Heart left ventricle (tissue), 16 donors: Measurements from ENCODE around the gene NFAT5. TPM values are rescaled to one million over a fixed set of nuclear protein-coding genes. Genes with fewer than 3 reads are reported as not detected.

ENCODE experiments used
- ATAC-seq, 4 donors: fragments of 200-7000 bp; cut with Tn5 transposase; one replicate each; pipeline ENCODE4 v1.9.1; 2020 to 2022; ENCODE audit warnings: moderate library complexity in 4 of 4, mild to moderate bottlenecking in 3 of 4, moderate number of reproducible peaks in 1 of 4
- DNase-seq, 5 donors: peaks; one replicate each; pipeline ENCODE4 v3.0.0-alpha.2; 2020
- H3K27ac ChIP-seq, 12 donors: fragments of 200-600 bp; sonication (generic) in 4 of 12; one replicate each; pipeline versions ENCODE4 v1.5.0 to v1.8.0; 2016 to 2022; ENCODE audit warnings: mild to moderate bottlenecking in 2 of 12
- H3K27me3 ChIP-seq, 9 donors: fragments of 200-600 bp; sonication (generic) in 2 of 9; one replicate each; pipeline versions ENCODE4 v1.5.1 to v1.8.0; 2016 to 2022; ENCODE audit warnings: mild to moderate bottlenecking in 3 of 9
- H3K36me3 ChIP-seq, 9 donors: fragments of 200-600 bp; sonication (generic) in 2 of 9; one replicate each; pipeline versions ENCODE4 v1.5.0 to v1.8.0; 2018 to 2022; ENCODE audit warnings: mild to moderate bottlenecking in 2 of 9
- H3K4me1 ChIP-seq, 12 donors: fragments of 200-600 bp; sonication (generic) in 4 of 12; one replicate each; pipeline versions ENCODE4 v1.5.0 to v1.8.0; 2016 to 2022; ENCODE audit warnings: mild to moderate bottlenecking in 3 of 12
- H3K4me3 ChIP-seq, 12 donors: fragments of 200-600 bp; sonication (generic) in 4 of 12; one replicate each; pipeline versions ENCODE4 v1.5.0 to v1.8.0; 2017 to 2022; ENCODE audit warnings: mild to moderate bottlenecking in 9 of 12, moderate library complexity in 4 of 12
- H3K9me3 ChIP-seq, 12 donors: fragments of 200-600 bp; sonication (generic) in 4 of 12; one replicate each; pipeline versions ENCODE4 v1.5.0 to v1.8.0; 2016 to 2022; ENCODE audit warnings: mild to moderate bottlenecking in 1 of 12
- CTCF ChIP-seq, 12 donors: fragments of 200-600 bp; sonication (generic) in 4 of 12; IDR thresholded peaks; one replicate each; pipeline versions ENCODE4 v1.5.0 to v1.8.0; 2018 to 2022; ENCODE audit warnings: antibody characterized with exemption in 12 of 12, mild to moderate bottlenecking in 5 of 12
- POLR2A ChIP-seq, 2 donors: fragments of 450-650 bp; IDR thresholded peaks; one replicate each; pipeline ENCODE4 v1.6.1; 2017; ENCODE audit warnings: antibody characterized with exemption in 2 of 2, mild to moderate bottlenecking in 2 of 2, moderate library complexity in 2 of 2
- WGBS, 4 donors: extraction: QIAGEN DNeasy Blood & Tissue Kit in 2 of 4; methylation state at CpG; one replicate each; pipeline versions ENCODE4 v1.1.5 to v1.1.7; 2013 to 2018; 5-methylcytosine and 5-hydroxymethylcytosine counted together
- intact Hi-C, 10 donors: fragments of 100-400 bp; cut with DNase I; formaldehyde crosslinking; loops; one replicate each; pipeline versions ENCODE4 v1.11.1 to v1.14.2; 2022
- polyA plus RNA-seq, 2 donors: library from polyadenylated mRNA; stranded (reverse); fragments of 200-250 nt; gene quantifications; one replicate each; pipeline ENCODE4 v1.2.3, GENCODE V29; 2013
- total RNA-seq, 9 donors: library from RNA; depleted of rRNA in 2 of 9; stranded (reverse); fragments of >200 nt in 2 of 9; fragmentation: NEBNext Ultra II Directional in 3 of 9; extraction: Animal tissue kit (Norgen Biotek cat#: 25700) in 3 of 9; gene quantifications; one replicate each; pipeline versions ENCODE4 v1.1.0 to v1.2.4, GENCODE V29; 2016 to 2023
- donor health status: ischemic (EF 13 %, LVEDD 7.1; RV severe dilation, severe dysfunction).
- donor health status: healthy with polysubstance abuse.
- donor health status: DM: no; HTN: yes; CAD: no.
- donor health status: DM: no; HTN: no; CAD: no.
- donor health status: ischemic (EF 25% LVEDD 6.9; RV normal size, moderate dysfunction).
- donor health status: ischemic (EF 25% LVEDD 5.7; RV mildly dilated, moderate dysfunction).
- donor health status: healthy.
- donor health status: DM: yes; HTN: yes; CAD: no.
- donor health status: ischemic (EF 35%, LVEDD 5.7; RV mildly dilated, moderate dysfunction).
- donor health status: nonischemic (EF 11% LVEDD 7.7; RV severe dilation, severe dysfunction).
- donor health status: DM: yes; HTN: yes; CAD: no.
- donor health status: PGD.
- donor health status: ischemic (EF 29% LVEDD 5.4; RV normal size, mild dysfunction).
- donor health status: nonischemic (EF 23%, LVEDD 6.1; RV moderate dilation, normal function).

NFAT5 gene
- total and polyA plus RNA-seq, 11 donors = 4.9 to 30.5 (median 20.6) TPM

GRCh38 chr16:69599731-69600130, 34.0 kb downstream of the NFAT5 start:
- no peak for TF ChIP-seq POLR2A (IDR thresholded peaks at IDR 0.05)
- no peak for TF ChIP-seq CTCF (IDR thresholded peaks at IDR 0.05)
- 81 to 93% (median 88%) methylated on average over 1 of the region's 1 CpG for WGBS, 4 donors
- peaks cover 0 to 34% (median 9%) of the 10 kb centered on the region in 12 donors for H3K4me1 ChIP-seq

DNA sequence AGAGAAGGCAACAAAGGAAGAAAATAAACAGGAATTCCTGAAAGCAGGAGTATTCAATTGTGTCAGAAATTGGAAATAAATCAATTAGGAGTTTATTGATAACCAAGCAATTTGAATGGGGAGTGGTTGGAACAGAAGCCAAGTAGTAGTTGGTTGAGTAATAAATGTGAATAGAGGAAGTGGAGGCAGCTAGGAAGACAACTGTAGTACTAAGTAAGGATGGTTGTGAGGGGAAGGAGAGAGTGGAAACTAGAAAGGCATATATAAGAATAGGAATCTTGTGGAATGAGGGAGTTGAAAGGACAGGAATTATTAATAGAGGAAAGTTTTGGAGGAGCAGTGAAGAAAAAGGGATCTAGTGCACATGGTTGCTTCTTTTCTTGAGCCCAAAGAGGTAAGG, 34.4 kb downstream of the NFAT5 start:
- H3K27me3 ChIP-seq = no peaks in the 10 kb centered on the region
- H3K4me3 ChIP-seq = no peak overlapping the region
- peaks cover 0 to 29% (median 6%) of the 10 kb centered on the region in 12 donors for H3K4me1 ChIP-seq
- ATAC-seq = no peak
- TF ChIP-seq POLR2A (IDR thresholded peaks at IDR 0.05) = no peak
- no peak for TF ChIP-seq CTCF (IDR thresholded peaks at IDR 0.05)
- DNase-seq = no peak
- no peaks in the 10 kb centered on the region for H3K36me3 ChIP-seq
- H3K27ac ChIP-seq = no peak overlapping the region
- intact Hi-C loops = no loop called here
- no peaks in the 10 kb centered on the region for H3K9me3 ChIP-seq

More at GRCh38 chr16:69599731-69600130, 34.0 kb downstream of the NFAT5 start:
- Histone ChIP-seq H3K27me3 (no peaks in the 10 kb centered on the region), H3K9me3 (no peaks in the 10 kb centered on the region), H3K36me3 (no peaks in the 10 kb centered on the region), H3K27ac (no peak overlapping the region), H3K4me3 (no peak overlapping the region)
- DNase-seq (no peak), ATAC-seq (no peak)
- intact Hi-C loops = no loop called here

GRCh38 chr16:69601250-69601649, 35.5 kb downstream of the NFAT5 start:
- TF ChIP-seq CTCF (IDR thresholded peaks at IDR 0.05) = no peak
- no peak for TF ChIP-seq POLR2A (IDR thresholded peaks at IDR 0.05)
- no peak overlapping the region for H3K4me3 ChIP-seq
- ATAC-seq = no peak
- no peaks in the 10 kb centered on the region for H3K27me3 ChIP-seq
- H3K4me1 ChIP-seq = peaks cover 0 to 23% (median 5%) of the 10 kb centered on the region in 12 donors
- H3K9me3 ChIP-seq = no peaks in the 10 kb centered on the region
- no peak overlapping the region for H3K27ac ChIP-seq
- intact Hi-C loops = no loop called here
- no peak for DNase-seq
- WGBS, 4 donors = 92 to 94% (median 93%) methylated on average over 6 of the region's 6 CpGs
- H3K36me3 ChIP-seq = no peaks in the 10 kb centered on the region

GRCh38 chr16:69606985-69607384, 41.2 kb downstream of the NFAT5 start:
- Histone ChIP-seq H3K9me3 (no peaks in the 10 kb centered on the region), H3K4me3 (no peak overlapping the region), H3K27me3 (no peaks in the 10 kb centered on the region), H3K27ac (no peak overlapping the region), H3K36me3 (peaks cover 0 to 5% (median 0%) of the 10 kb centered on the region in 9 donors), H3K4me1 (peaks cover 0 to 27% (median 17%) of the 10 kb centered on the region in 12 donors)
- no peak for DNase-seq
- TF ChIP-seq CTCF (IDR thresholded peaks at IDR 0.05) (no peak), POLR2A (IDR thresholded peaks at IDR 0.05) (no peak)
- no peak for ATAC-seq
- intact Hi-C loops = no loop called here
